KMS-11 (cell line): Measurements from ENCODE around the gene LIPN.
"Not testable (repeated sequence)": the region's sequence is repeated elsewhere in the genome, so short reads cannot be mapped to it uniquely, and the experiment has no call there.

Experiments
- H2AFZ ChIP-seq: fragments of 200-600 bp; sonication (generic); 2 replicates; pipeline ENCODE4 v1.6.1; 2016; ENCODE audit warnings: antibody characterized with exemption, mixed run types, low read depth
- H3K27ac ChIP-seq: fragments of 200-600 bp; sonication (generic); 2 replicates; pipeline ENCODE4 v1.6.1; 2016; ENCODE audit warnings: mild to moderate bottlenecking, mixed run types
- H3K27me3 ChIP-seq: fragments of 200-600 bp; sonication (generic); 2 replicates; pipeline ENCODE4 v1.6.1; 2017; ENCODE audit warnings: mild to moderate bottlenecking, low read depth, mixed run types, moderate library complexity; ENCODE audit not compliant: insufficient read depth
- H3K36me3 ChIP-seq: fragments of 200-600 bp; sonication (generic); 2 replicates; pipeline ENCODE4 v1.6.1; 2017; ENCODE audit warnings: mild to moderate bottlenecking, mixed run types; ENCODE audit not compliant: insufficient read depth
- H3K4me1 ChIP-seq: fragments of 200-600 bp; sonication (generic); 2 replicates; pipeline ENCODE4 v1.6.1; 2016; ENCODE audit warnings: mild to moderate bottlenecking, low read depth, mixed run types; ENCODE audit not compliant: poor library complexity, severe bottlenecking
- H3K4me2 ChIP-seq: fragments of 200-600 bp; sonication (generic); 2 replicates; pipeline ENCODE4 v1.7.0; 2016; ENCODE audit warnings: mild to moderate bottlenecking, mixed run types
- H3K4me3 ChIP-seq: fragments of 200-600 bp; sonication (generic); IDR thresholded peaks from 2 replicates; pipeline ENCODE4 v1.6.1; 2017; ENCODE audit warnings: low read depth, low read length, mixed read lengths; ENCODE audit not compliant: insufficient read depth
- H3K79me2 ChIP-seq: fragments of 200-600 bp; sonication (generic); 2 replicates; pipeline ENCODE4 v1.6.1; 2016; ENCODE audit warnings: low read depth, mixed run types; ENCODE audit not compliant: insufficient read depth
- H3K9ac ChIP-seq: fragments of 200-600 bp; sonication (generic); 2 replicates; pipeline ENCODE4 v1.6.1; 2016; ENCODE audit warnings: mild to moderate bottlenecking, mixed run types
- H4K20me1 ChIP-seq: fragments of 200-600 bp; sonication (generic); 2 replicates; pipeline ENCODE4 v1.6.1; 2016; ENCODE audit warnings: mild to moderate bottlenecking, mixed run types; ENCODE audit not compliant: insufficient read depth
- TF ChIP-seq, protein P1 (sequence below): fragments of 200-600 bp; sonication (generic); conservative IDR thresholded peaks from 2 replicates; pipeline ENCODE4 v1.6.1; 2017; ENCODE audit warnings: low read depth, mild to moderate bottlenecking, antibody characterized with exemption, low read length, moderate library complexity, mixed read lengths

The LIPN gene

DNA sequence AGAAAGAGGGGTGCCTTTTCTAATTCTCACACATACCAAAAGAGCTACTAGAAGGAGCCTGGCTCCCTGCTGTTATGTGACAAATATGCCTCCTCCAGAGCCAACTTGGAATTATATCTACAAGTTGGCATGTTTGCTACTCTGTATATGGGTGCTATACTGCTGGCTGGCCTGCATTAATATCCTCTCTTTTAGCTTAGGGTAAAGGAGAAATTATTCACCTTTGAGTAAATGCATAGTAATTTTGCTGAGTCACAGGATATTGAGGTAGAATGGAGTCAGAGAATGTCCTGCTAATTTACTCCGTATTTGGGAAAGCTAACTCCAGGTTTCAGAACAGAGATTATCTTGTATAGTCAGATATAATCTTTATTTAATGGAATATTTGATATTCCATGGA is 24.2 kb upstream of the LIPN start:
- no peaks in the 10 kb centered on the region for H3K27me3 ChIP-seq

DNA sequence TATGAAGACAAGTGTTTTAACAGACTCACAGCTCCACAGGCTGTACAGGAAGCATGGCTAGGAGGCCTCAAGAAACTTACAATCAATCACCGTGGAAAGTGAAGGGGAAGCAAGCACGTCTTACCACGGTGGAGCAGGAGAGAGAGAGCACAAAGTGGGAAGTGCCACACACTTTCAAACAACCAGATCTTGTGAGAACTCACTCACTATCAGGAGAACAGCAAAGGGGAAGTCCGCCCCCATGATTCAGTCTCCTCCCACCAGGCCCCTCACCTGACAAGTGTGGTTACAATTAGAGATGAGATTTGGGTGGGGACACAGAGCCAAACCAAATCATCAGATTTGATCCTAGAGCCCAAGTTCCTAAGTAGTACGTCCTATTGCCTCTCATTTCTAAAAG is 17.9 kb upstream of the LIPN start:
- not testable (repeated sequence) for H3K27ac ChIP-seq, H3K79me2 ChIP-seq, H3K4me2 ChIP-seq, H4K20me1 ChIP-seq, H3K27me3 ChIP-seq, H3K36me3 ChIP-seq, H3K4me1 ChIP-seq, H2AFZ ChIP-seq, H3K9ac ChIP-seq, H3K4me3 ChIP-seq

More for the DNA sequence above, 24.2 kb upstream of the LIPN start:
- no peak overlapping the region for H3K4me2 ChIP-seq
- TF ChIP-seq, protein P1, sequence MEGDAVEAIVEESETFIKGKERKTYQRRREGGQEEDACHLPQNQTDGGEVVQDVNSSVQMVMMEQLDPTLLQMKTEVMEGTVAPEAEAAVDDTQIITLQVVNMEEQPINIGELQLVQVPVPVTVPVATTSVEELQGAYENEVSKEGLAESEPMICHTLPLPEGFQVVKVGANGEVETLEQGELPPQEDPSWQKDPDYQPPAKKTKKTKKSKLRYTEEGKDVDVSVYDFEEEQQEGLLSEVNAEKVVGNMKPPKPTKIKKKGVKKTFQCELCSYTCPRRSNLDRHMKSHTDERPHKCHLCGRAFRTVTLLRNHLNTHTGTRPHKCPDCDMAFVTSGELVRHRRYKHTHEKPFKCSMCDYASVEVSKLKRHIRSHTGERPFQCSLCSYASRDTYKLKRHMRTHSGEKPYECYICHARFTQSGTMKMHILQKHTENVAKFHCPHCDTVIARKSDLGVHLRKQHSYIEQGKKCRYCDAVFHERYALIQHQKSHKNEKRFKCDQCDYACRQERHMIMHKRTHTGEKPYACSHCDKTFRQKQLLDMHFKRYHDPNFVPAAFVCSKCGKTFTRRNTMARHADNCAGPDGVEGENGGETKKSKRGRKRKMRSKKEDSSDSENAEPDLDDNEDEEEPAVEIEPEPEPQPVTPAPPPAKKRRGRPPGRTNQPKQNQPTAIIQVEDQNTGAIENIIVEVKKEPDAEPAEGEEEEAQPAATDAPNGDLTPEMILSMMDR: no peak
- no peaks in the 10 kb centered on the region for H3K36me3 ChIP-seq
- H3K27ac ChIP-seq: no peak overlapping the region
- no peak overlapping the region for H2AFZ ChIP-seq
- no peaks in the 10 kb centered on the region for H3K79me2 ChIP-seq
- H4K20me1 ChIP-seq: no peaks in the 10 kb centered on the region
- H3K4me3 ChIP-seq: no peak overlapping the region
- peaks cover 12% of the 10 kb centered on the region for H3K4me1 ChIP-seq
- no peak overlapping the region for H3K9ac ChIP-seq

DNA sequence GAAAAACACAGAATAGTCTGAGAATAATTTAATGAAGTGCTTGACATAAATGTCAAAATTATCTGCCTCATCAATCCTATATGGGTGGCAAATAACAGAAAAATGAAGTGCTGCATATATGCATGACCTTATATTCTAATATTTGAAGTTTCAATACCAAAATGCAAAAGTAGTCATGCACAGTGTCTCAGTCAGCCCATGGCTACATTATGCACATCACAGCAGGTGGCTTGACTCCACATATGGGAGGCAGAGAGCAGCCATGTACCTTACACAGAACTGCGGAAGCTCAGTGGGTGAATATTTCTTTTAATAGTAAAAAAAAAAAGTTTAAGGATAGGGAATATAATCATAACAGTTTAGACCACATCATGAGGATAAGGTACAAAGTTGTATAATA is 17.4 kb upstream of the LIPN start:
- TF ChIP-seq, protein P1: no peak
- Histone ChIP-seq H4K20me1 (no peaks in the 10 kb centered on the region), H3K27me3 (no peaks in the 10 kb centered on the region), H3K9ac (no peak overlapping the region), H3K4me3 (no peak overlapping the region), H3K36me3 (no peaks in the 10 kb centered on the region), H3K4me1 (no peaks in the 10 kb centered on the region), H3K27ac (no peak overlapping the region), H3K4me2 (no peak overlapping the region), H3K79me2 (no peaks in the 10 kb centered on the region), H2AFZ (no peak overlapping the region)

DNA sequence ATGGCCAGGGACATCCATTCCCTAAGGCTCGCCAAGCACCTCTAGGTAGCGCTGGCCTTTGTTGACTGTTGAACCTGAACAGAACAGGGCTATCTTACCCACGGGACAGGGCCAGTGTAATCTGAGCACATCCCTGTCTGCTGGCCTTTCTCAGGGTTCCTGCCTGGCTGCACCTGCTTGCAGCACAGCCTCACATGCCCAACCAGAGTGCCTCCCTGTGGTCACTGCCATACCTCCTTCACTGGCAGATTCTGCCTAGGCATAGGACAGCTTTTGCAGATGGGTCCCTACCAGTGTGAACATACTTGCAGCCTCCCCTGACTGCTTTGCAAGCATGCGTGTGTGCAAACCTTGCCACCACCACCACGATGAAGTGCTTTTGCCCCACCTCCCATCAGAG is 15.8 kb upstream of the LIPN start:
- no peak overlapping the region for H2AFZ ChIP-seq
- no peak overlapping the region for H3K4me3 ChIP-seq
- no peak overlapping the region for H3K4me2 ChIP-seq
- H3K9ac ChIP-seq: no peak overlapping the region
- H3K27me3 ChIP-seq: no peaks in the 10 kb centered on the region
- H3K79me2 ChIP-seq: no peaks in the 10 kb centered on the region
- H4K20me1 ChIP-seq: no peaks in the 10 kb centered on the region
- TF ChIP-seq, protein P1: no peak
- no peaks in the 10 kb centered on the region for H3K4me1 ChIP-seq
- H3K27ac ChIP-seq: no peak overlapping the region
- H3K36me3 ChIP-seq: no peaks in the 10 kb centered on the region

DNA sequence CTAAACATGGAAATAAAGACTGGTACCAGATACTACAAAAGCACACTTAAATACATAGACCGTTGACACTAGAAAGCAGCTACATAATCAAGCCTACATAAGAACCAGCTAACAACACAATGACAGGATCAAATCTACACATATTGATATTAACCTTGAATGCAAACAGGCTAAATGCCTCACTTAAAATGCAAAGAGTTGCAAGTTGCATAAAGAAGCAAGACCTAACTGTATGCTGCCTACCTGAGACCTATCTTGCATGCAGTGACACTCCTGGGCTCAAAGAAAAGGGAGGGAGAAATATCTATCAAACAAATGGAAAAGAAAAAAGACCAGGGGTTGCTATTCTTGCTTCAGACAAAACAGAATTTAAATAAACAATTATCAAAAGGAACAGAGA is 14.2 kb upstream of the LIPN start:
- Histone ChIP-seq H3K4me1 (no peaks in the 10 kb centered on the region), H3K27ac (no peak overlapping the region), H3K4me2 (no peak overlapping the region), H3K4me3 (no peak overlapping the region), H3K27me3 (no peaks in the 10 kb centered on the region), H4K20me1 (no peaks in the 10 kb centered on the region), H2AFZ (no peak overlapping the region), H3K79me2 (no peaks in the 10 kb centered on the region), H3K36me3 (no peaks in the 10 kb centered on the region), H3K9ac (no peak overlapping the region)
- TF ChIP-seq, protein P1: no peak
